Mesendoderm (in vitro differentiated cells): ENCODE data around the gene HRK.

Experiments
- DNase-seq: peaks from one replicate; pipeline ENCODE4 v3.0.0; 2013
- H2AK5ac ChIP-seq: 2 replicates; pipeline ENCODE4 v1.6.1; 2013; ENCODE audit warnings: low read length, inconsistent platforms
- H2BK120ac ChIP-seq: 2 replicates; pipeline ENCODE4 v1.6.1; 2013; ENCODE audit warnings: low read depth, mild to moderate bottlenecking, low read length, moderate library complexity, mixed read lengths
- H2BK15ac ChIP-seq: replicated peaks from 2 replicates; pipeline ENCODE4 v1.6.1; 2013; ENCODE audit warnings: low read depth, mild to moderate bottlenecking, moderate library complexity
- H2BK5ac ChIP-seq: 2 replicates; pipeline ENCODE4 v1.6.1; 2013; ENCODE audit warnings: low read length, inconsistent platforms
- H3K18ac ChIP-seq: 2 replicates; pipeline ENCODE4 v1.6.1; 2013; ENCODE audit warnings: mild to moderate bottlenecking, low read length, mixed read lengths
- H3K23ac ChIP-seq: one replicate; pipeline ENCODE4 v1.6.1; 2013; ENCODE audit warnings: low read length
- H3K27ac ChIP-seq: 2 replicates; pipeline ENCODE4 v1.5.1; 2013; ENCODE audit warnings: low read depth, mild to moderate bottlenecking, inconsistent platforms, low read length, moderate library complexity
- H3K27me3 ChIP-seq: 2 replicates; pipeline ENCODE4 v1.6.1; 2013; ENCODE audit warnings: low read length, control low read depth, mild to moderate bottlenecking, inconsistent platforms; ENCODE audit not compliant: insufficient read depth, poor library complexity
- H3K36me3 ChIP-seq: 2 replicates; pipeline ENCODE4 v1.6.1; 2013; ENCODE audit warnings: low read length, inconsistent platforms; ENCODE audit not compliant: control insufficient read depth, insufficient read depth
- H3K4ac ChIP-seq: one replicate; pipeline ENCODE4 v1.6.1; 2013; ENCODE audit warnings: low read depth, mild to moderate bottlenecking, low read length, moderate library complexity
- H3K4me1 ChIP-seq: 2 replicates; pipeline ENCODE4 v1.6.1; 2013; ENCODE audit warnings: low read depth, low read length, inconsistent platforms; ENCODE audit not compliant: control insufficient read depth
- H3K4me2 ChIP-seq: 2 replicates; pipeline ENCODE4 v1.6.1; 2013; ENCODE audit warnings: low read length
- H3K4me3 ChIP-seq: 2 replicates; pipeline ENCODE4 v1.5.1; 2013; ENCODE audit warnings: mild to moderate bottlenecking, low read length
- H3K56ac ChIP-seq: one replicate; pipeline ENCODE4 v1.6.1; 2013; ENCODE audit warnings: low read length
- H3K79me1 ChIP-seq: 2 replicates; pipeline ENCODE4 v1.6.1; 2013; ENCODE audit warnings: low read length, inconsistent platforms
- H3K79me2 ChIP-seq: 2 replicates; pipeline ENCODE4 v1.6.1; 2013; ENCODE audit warnings: mild to moderate bottlenecking, low read length; ENCODE audit not compliant: control insufficient read depth, insufficient read depth
- H3K9ac ChIP-seq: 2 replicates; pipeline ENCODE4 v1.6.1; 2013; ENCODE audit warnings: low read length, inconsistent platforms
- H4K5ac ChIP-seq: one replicate; pipeline ENCODE4 v1.6.1; 2013; ENCODE audit warnings: low read length
- H4K8ac ChIP-seq: one replicate; pipeline ENCODE4 v1.6.1; 2013; ENCODE audit warnings: low read depth, mild to moderate bottlenecking, control low read depth, low read length, moderate library complexity
- WGBS: extraction: QIAGEN DNeasy Blood & Tissue Kit; methylation state at CpG from one replicate; pipeline ENCODE4 v1.1.7; 2013; ENCODE audit warnings: low lambda C conversion rate, missing lambda C conversion rate; ENCODE audit not compliant: insufficient coverage; ENCODE audit errors: extremely low coverage; 5-methylcytosine and 5-hydroxymethylcytosine counted together

The HRK gene

GRCh38 chr12:116808113-116809105 is 72.8 kb downstream of the HRK start:
- H2BK120ac ChIP-seq: no peak overlapping the region
- H3K4me1 ChIP-seq: no peaks in the 10 kb centered on the region
- no CpG with 5 or more reads among the region's 18 CpGs for WGBS
- no peak overlapping the region for H3K27ac ChIP-seq
- peaks cover 2% of the 10 kb centered on the region for H3K36me3 ChIP-seq
- no peak for DNase-seq
- no peak overlapping the region for H3K18ac ChIP-seq
- H2AK5ac ChIP-seq: no peak overlapping the region
- H3K79me1 ChIP-seq: no peaks in the 10 kb centered on the region
- H3K4ac ChIP-seq: no peak overlapping the region
- no peak overlapping the region for H4K8ac ChIP-seq
- no peaks in the 10 kb centered on the region for H3K27me3 ChIP-seq
- no peak overlapping the region for H3K23ac ChIP-seq
- no peak overlapping the region for H2BK15ac ChIP-seq
- H2BK5ac ChIP-seq: no peak overlapping the region
- no peak overlapping the region for H3K9ac ChIP-seq
- no peak overlapping the region for H3K4me2 ChIP-seq
- no peaks in the 10 kb centered on the region for H3K79me2 ChIP-seq
- H3K56ac ChIP-seq: no peak overlapping the region
- H3K4me3 ChIP-seq: no peak overlapping the region
- H4K5ac ChIP-seq: no peak overlapping the region

GRCh38 chr12:116807546-116807945 is 73.7 kb downstream of the HRK start:
- Histone ChIP-seq H3K23ac (no peak overlapping the region), H3K36me3 (peaks cover 2% of the 10 kb centered on the region), H2BK120ac (no peak overlapping the region), H3K4me2 (no peak overlapping the region), H3K4me1 (no peaks in the 10 kb centered on the region), H3K9ac (no peak overlapping the region), H3K4me3 (no peak overlapping the region), H2BK5ac (no peak overlapping the region), H3K27ac (no peak overlapping the region), H3K27me3 (no peaks in the 10 kb centered on the region), H4K5ac (no peak overlapping the region), H3K4ac (no peak overlapping the region), H2AK5ac (no peak overlapping the region), H4K8ac (no peak overlapping the region), H3K18ac (no peak overlapping the region), H3K56ac (no peak overlapping the region), H3K79me1 (no peaks in the 10 kb centered on the region), H3K79me2 (no peaks in the 10 kb centered on the region), H2BK15ac (no peak overlapping the region)
- no peak for DNase-seq
- no CpG with 5 or more reads among the region's 6 CpGs for WGBS

- Histone ChIP-seq H2AK5ac (no peak overlapping the region), H3K79me1 (no peaks in the 10 kb centered on the region), H3K56ac (no peak overlapping the region), H4K5ac (no peak overlapping the region), H3K4me2 (no peak overlapping the region), H4K8ac (no peak overlapping the region), H2BK15ac (no peak overlapping the region), H3K18ac (no peak overlapping the region), H3K4me1 (no peaks in the 10 kb centered on the region), H2BK5ac (no peak overlapping the region), H3K27ac (no peak overlapping the region), H3K36me3 (peaks cover 2% of the 10 kb centered on the region), H2BK120ac (no peak overlapping the region), H3K4ac (no peak overlapping the region), H3K27me3 (no peaks in the 10 kb centered on the region), H3K9ac (no peak overlapping the region), H3K4me3 (no peak overlapping the region), H3K79me2 (no peaks in the 10 kb centered on the region), H3K23ac (no peak overlapping the region)
- WGBS: no CpG with 5 or more reads among the region's 10 CpGs
- no peak for DNase-seq
These were observed 74.3 kb downstream of the HRK start for GRCh38 chr12:116806845-116807440.
